Measurements from ENCODE around the gene GPR158. TPM values are rescaled to one million over a fixed set of nuclear protein-coding genes. Genes with fewer than 3 reads are reported as not detected.

Gene GPR158
- total and polyA plus RNA-seq, 8 donors = 0.06 to 1.2 (median 0.24) TPM

GRCh38 chr10:25614652-25615051 lies 439.9 kb downstream of the GPR158 start:
- TF ChIP-seq CTCF (IDR thresholded peaks at IDR 0.05) = no peak
- Histone ChIP-seq H3K9me3 (no peaks in the 10 kb centered on the region), H3K4me1 (no peaks in the 10 kb centered on the region), H3K27me3 (no peaks in the 10 kb centered on the region), H3K4me3 (no peak overlapping the region), H3K27ac (no peak overlapping the region), H3K36me3 (no peaks in the 10 kb centered on the region)
- WGBS, 2 donors = 54 to 63% methylated on average over 2 of the region's 2 CpGs
- ATAC-seq = no peak
- intact Hi-C loops (cut with DNase I) = no loop called here
- no peak for DNase-seq
- no peak for FAIRE-seq

- no peak overlapping the region for H3K27ac ChIP-seq
- H3K27me3 ChIP-seq = no peaks in the 10 kb centered on the region
- no peak for TF ChIP-seq CTCF (IDR thresholded peaks at IDR 0.05)
- no peak overlapping the region for H3K4me3 ChIP-seq
- 70 to 71% methylated on average over 5 of the region's 5 CpGs for WGBS, 2 donors
- no peaks in the 10 kb centered on the region for H3K36me3 ChIP-seq
- intact Hi-C loops (cut with DNase I) = no loop called here
- H3K4me1 ChIP-seq = no peaks in the 10 kb centered on the region
- no peak for ATAC-seq
- FAIRE-seq = no peak
- H3K9me3 ChIP-seq = no peaks in the 10 kb centered on the region
- no peak for DNase-seq
Observed at GRCh38 chr10:25615926-25616325, 441.1 kb downstream of the GPR158 start.

- no peaks in the 10 kb centered on the region for H3K4me1 ChIP-seq
- FAIRE-seq (no peak), DNase-seq (no peak), ATAC-seq (no peak)
- H3K27ac ChIP-seq = no peak overlapping the region
- H3K36me3 ChIP-seq = no peaks in the 10 kb centered on the region
- no peak for TF ChIP-seq CTCF (IDR thresholded peaks at IDR 0.05)
- no peak overlapping the region for H3K4me3 ChIP-seq
- 60 to 77% methylated on average over 1 of the region's 1 CpG for WGBS, 2 donors
- H3K27me3 ChIP-seq = no peaks in the 10 kb centered on the region
- intact Hi-C loops (cut with DNase I) = no loop called here
- H3K9me3 ChIP-seq = no peaks in the 10 kb centered on the region
Observed at GRCh38 chr10:25616903-25617592, 442.2 kb downstream of the GPR158 start.

- 69 to 71% methylated on average over 3 of the region's 3 CpGs for WGBS, 2 donors
- DNase-seq (no peak), ATAC-seq (no peak), FAIRE-seq (no peak)
- Histone ChIP-seq H3K36me3 (no peaks in the 10 kb centered on the region), H3K9me3 (no peaks in the 10 kb centered on the region), H3K27me3 (no peaks in the 10 kb centered on the region), H3K4me3 (no peak overlapping the region), H3K27ac (no peak overlapping the region), H3K4me1 (no peaks in the 10 kb centered on the region)
- intact Hi-C loops (cut with DNase I) = no loop called here
- TF ChIP-seq CTCF (IDR thresholded peaks at IDR 0.05) = no peak
Observed at GRCh38 chr10:25627606-25628005, 452.8 kb downstream of the GPR158 start.

- Histone ChIP-seq H3K27me3 (no peaks in the 10 kb centered on the region), H3K9me3 (no peaks in the 10 kb centered on the region), H3K27ac (no peak overlapping the region), H3K4me3 (no peak overlapping the region), H3K36me3 (no peaks in the 10 kb centered on the region), H3K4me1 (no peaks in the 10 kb centered on the region)
- DNase-seq (no peak), ATAC-seq (no peak), FAIRE-seq (no peak)
- intact Hi-C loops (cut with DNase I) = no loop called here
- TF ChIP-seq CTCF (IDR thresholded peaks at IDR 0.05) = no peak
Observed at GRCh38 chr10:25629333-25629732, 454.5 kb downstream of the GPR158 start.
